HCT116 (cell line): ENCODE results near the gene UBTD1. TPM values are rescaled to one million over a fixed set of nuclear protein-coding genes. Genes with fewer than 3 reads are reported as not detected.

ENCODE experiments used
- ATAC-seq: fragments of 200-7000 bp; cut with Tn5 transposase; 2 replicates; pipeline ENCODE4 v1.9.1; 2020; ENCODE audit warnings: mild to moderate bottlenecking, moderate library complexity
- BruUV-seq: library from RNA; stranded (reverse); fragments of 400-500 nt; replicated peaks from 2 replicates; lab custom pipeline; 2021; lab: Mats Ljungman, UMichigan
- CTCF ChIA-PET: fragments of 300-600 bp; sonication (Branson Sonifier 250); formaldehyde crosslinking; loops from one replicate; lab custom pipeline; 2021; ENCODE audit warnings: antibody characterized with exemption; lab: Charles Lee
- POLR2A ChIA-PET: fragments of 300-600, 350-600 bp; sonication (Branson Sonifier 250); formaldehyde crosslinking; loops from one replicate; lab custom pipeline; 2021; ENCODE audit warnings: antibody characterized with exemption; lab: Charles Lee
- RAD21 ChIA-PET, 2 experiments: fragments of 300-600 bp; sonication (Branson Sonifier 250); formaldehyde crosslinking; loops; one replicate each; lab custom pipeline; 2023; ENCODE audit warnings: low total read pairs in 2 of 2; ENCODE audit not compliant: uncharacterized antibody in 2 of 2, unreplicated experiment in 2 of 2, low non-redundant PET in 1 of 2; lab: Charles Lee
- DNase-seq: peaks from one replicate; pipeline ENCODE4 v3.0.0-alpha.2; 2010; ENCODE audit warnings: low read depth, low spot score
- H2AFZ ChIP-seq: fragments of 200-600 bp; shearing (Covaris generic), sonication (generic); 2 replicates; pipeline ENCODE4 v1.6.1; 2017; ENCODE audit warnings: low read depth, mixed run types, mixed read lengths, antibody characterized with exemption, low read length; ENCODE audit not compliant: poor library complexity, severe bottlenecking
- H3K27ac ChIP-seq: 2 replicates; pipeline ENCODE4 v1.5.1; 2012; ENCODE audit warnings: low read depth, low read length
- H3K27me3 ChIP-seq: fragments of 200-600 bp; sonication (generic); 2 replicates; pipeline ENCODE4 v1.6.1; 2016; ENCODE audit warnings: mixed run types, low read length, mixed read lengths; ENCODE audit not compliant: insufficient read depth
- H3K36me3 ChIP-seq, 2 experiments: fragments of 200-500 bp in 1 of 2; fragments of 200-600 bp in 1 of 2; sonication (Bioruptor generic) in 1 of 2; sonication (generic) in 1 of 2; 2 replicates each; pipeline versions ENCODE4 v1.5.1 to v1.6.1; 2014 to 2016; ENCODE audit warnings: low read length in 2 of 2, inconsistent platforms in 1 of 2, mixed read lengths in 1 of 2, mixed run types in 1 of 2; ENCODE audit not compliant: insufficient read depth in 2 of 2, control insufficient read depth in 1 of 2
- H3K4me1 ChIP-seq, 2 experiments: fragments of 200-600 bp in 1 of 2; sonication (generic) in 1 of 2; 2 replicates each; pipeline versions ENCODE4 v1.5.1 to v1.6.1; 2012 to 2017; ENCODE audit warnings: low read length in 2 of 2, inconsistent platforms in 1 of 2, mild to moderate bottlenecking in 1 of 2, mixed read lengths in 1 of 2, mixed run types in 1 of 2, moderate library complexity in 1 of 2; ENCODE audit not compliant: insufficient read depth in 2 of 2, control insufficient read depth in 1 of 2
- H3K4me2 ChIP-seq: fragments of 200-600 bp; sonication (generic); 2 replicates; pipeline ENCODE4 v1.6.1; 2017; ENCODE audit warnings: mixed run types, low read length, mixed read lengths
- H3K4me3 ChIP-seq, 2 experiments: fragments of 200-600 bp in 1 of 2; sonication (generic) in 1 of 2; replicated peaks in 1 of 2; 2 replicates each; pipeline ENCODE4 v1.5.1; 2011 to 2016; ENCODE audit warnings: low read length in 2 of 2, control low read depth in 1 of 2, low read depth in 1 of 2, mild to moderate bottlenecking in 1 of 2, mixed read lengths in 1 of 2, mixed run types in 1 of 2
- H3K79me2 ChIP-seq: fragments of 200-600 bp; sonication (generic); 2 replicates; pipeline ENCODE4 v1.6.1; 2017; ENCODE audit warnings: mild to moderate bottlenecking, mixed run types, low read length, moderate library complexity, mixed read lengths; ENCODE audit not compliant: insufficient read depth
- H3K9ac ChIP-seq: fragments of 200-600 bp; sonication (generic); 2 replicates; pipeline ENCODE4 v1.6.1; 2016; ENCODE audit warnings: low read length, mixed read lengths
- H3K9me2 ChIP-seq: fragments of 200-600 bp; sonication (generic), shearing (Covaris generic); 2 replicates; pipeline ENCODE4 v1.6.1; 2017; ENCODE audit warnings: mixed run types, mild to moderate bottlenecking, moderate library complexity; ENCODE audit not compliant: insufficient read depth
- H3K9me3 ChIP-seq, 2 experiments: fragments of 200-500 bp in 1 of 2; fragments of 200-600 bp in 1 of 2; sonication (Bioruptor generic) in 1 of 2; sonication (generic) in 1 of 2; 2 replicates each; pipeline ENCODE4 v1.6.1; 2014 to 2017; ENCODE audit warnings: low read length in 2 of 2, mixed read lengths in 2 of 2, inconsistent platforms in 1 of 2, low read depth in 1 of 2, mild to moderate bottlenecking in 1 of 2, mixed run types in 1 of 2, moderate library complexity in 1 of 2; ENCODE audit not compliant: control insufficient read depth in 1 of 2, insufficient read depth in 1 of 2
- H4K20me1 ChIP-seq: fragments of 200-600 bp; sonication (generic), shearing (Covaris generic); 2 replicates; pipeline ENCODE4 v1.6.1; 2017; ENCODE audit warnings: mixed run types, mild to moderate bottlenecking, moderate library complexity; ENCODE audit not compliant: insufficient read depth
- ATF3 ChIP-seq: IDR thresholded peaks from 2 replicates; pipeline ENCODE4 v1.6.1; 2012
- CTCF ChIP-seq, 3 experiments: fragments of 200-600 bp in 1 of 3; sonication (generic) in 1 of 3; IDR thresholded peaks in 2 of 3; conservative IDR thresholded peaks in 1 of 3; 2 replicates each; pipeline ENCODE4 v1.5.1; 2012 to 2017; ENCODE audit warnings: low read depth in 2 of 3, low read length in 2 of 3, antibody characterized with exemption in 1 of 3, borderline replicate concordance in 1 of 3, control low read depth in 1 of 3, mild to moderate bottlenecking in 1 of 3, mixed read lengths in 1 of 3, mixed run types in 1 of 3, moderate library complexity in 1 of 3; ENCODE audit not compliant: insufficient read depth in 1 of 3
- EZH2 ChIP-seq: fragments of 200-600 bp; sonication (generic); IDR thresholded peaks from 2 replicates; pipeline ENCODE4 v1.6.1; 2017; ENCODE audit warnings: antibody characterized with exemption, mixed run types
- EZH2phosphoT487 ChIP-seq: fragments of 200-600 bp; IDR thresholded peaks from 2 replicates; pipeline ENCODE4 v1.6.1; 2018; ENCODE audit warnings: antibody characterized with exemption, borderline replicate concordance
- JUND ChIP-seq: IDR thresholded peaks from 2 replicates; pipeline ENCODE4 v1.6.1; 2012
- MAX ChIP-seq: IDR thresholded peaks from 2 replicates; pipeline ENCODE4 v1.6.1; 2012
- POLR2A ChIP-seq: IDR thresholded peaks from 2 replicates; pipeline ENCODE4 v1.7.0; 2011; ENCODE audit warnings: borderline replicate concordance; ENCODE audit not compliant: insufficient read depth, insufficient read length; ENCODE audit errors: extremely low read depth
- POLR2AphosphoS5 ChIP-seq: IDR thresholded peaks from 2 replicates; pipeline ENCODE4 v1.6.1; 2011; ENCODE audit warnings: mild to moderate bottlenecking, low read depth, low read length, moderate library complexity
- YY1 ChIP-seq: IDR thresholded peaks from 2 replicates; pipeline ENCODE4 v1.6.1; 2011; ENCODE audit warnings: low read length, low read depth, moderate library complexity, mild to moderate bottlenecking; ENCODE audit not compliant: insufficient replicate concordance; ENCODE audit errors: extremely low read depth
- ZFX ChIP-seq: fragments of 450-650 bp; IDR thresholded peaks from 2 replicates; pipeline ENCODE4 v1.6.1; 2017
- intact Hi-C: fragments of 100-400 bp; cut with micrococcal nuclease; formaldehyde crosslinking; loops from 2 replicates; pipeline ENCODE4 v1.10.0; 2022
- total RNA-seq: library from RNA; stranded (reverse); gene quantifications from one replicate; pipeline ENCODE4 v1.2.1, GENCODE V29; 2021; ENCODE audit not compliant: unreplicated experiment
- TF ChIP-seq, protein P1 (sequence below): IDR thresholded peaks from 2 replicates; pipeline ENCODE4 v1.6.1; 2012; ENCODE audit warnings: low read depth

UBTD1 gene
- total RNA-seq, 1 experiment from 2014 or later = 12.8 TPM

GRCh38 chr10:97618285-97618684, 119.6 kb downstream of the UBTD1 start:
- Histone ChIP-seq H3K4me3 (no peak overlapping the region), H3K27ac (no peak overlapping the region), H3K36me3 (no peaks in the 10 kb centered on the region), H4K20me1 (no peaks in the 10 kb centered on the region), H3K27me3 (no peaks in the 10 kb centered on the region), H3K9me2 (no peaks in the 10 kb centered on the region), H2AFZ (no peak overlapping the region), H3K9ac (no peak overlapping the region), H3K9me3 (no peaks in the 10 kb centered on the region), H3K79me2 (no peaks in the 10 kb centered on the region), H3K4me2 (no peak overlapping the region), H3K4me1 (peaks cover 0 to 3% of the 10 kb centered on the region in 2 experiments; a peak in 1 of 4 replicates)
- CTCF ChIA-PET = interaction anchor here (1.9 kb wide), 1 partner anchor 46 kb away, joined by 6 read pairs; the partner anchor contains the start of gene ANKRD2
- RAD21 ChIA-PET = no interaction called here
- TF ChIP-seq POLR2AphosphoS5 = no peak
- TF ChIP-seq EZH2 = no peak
- TF ChIP-seq, protein P1, sequence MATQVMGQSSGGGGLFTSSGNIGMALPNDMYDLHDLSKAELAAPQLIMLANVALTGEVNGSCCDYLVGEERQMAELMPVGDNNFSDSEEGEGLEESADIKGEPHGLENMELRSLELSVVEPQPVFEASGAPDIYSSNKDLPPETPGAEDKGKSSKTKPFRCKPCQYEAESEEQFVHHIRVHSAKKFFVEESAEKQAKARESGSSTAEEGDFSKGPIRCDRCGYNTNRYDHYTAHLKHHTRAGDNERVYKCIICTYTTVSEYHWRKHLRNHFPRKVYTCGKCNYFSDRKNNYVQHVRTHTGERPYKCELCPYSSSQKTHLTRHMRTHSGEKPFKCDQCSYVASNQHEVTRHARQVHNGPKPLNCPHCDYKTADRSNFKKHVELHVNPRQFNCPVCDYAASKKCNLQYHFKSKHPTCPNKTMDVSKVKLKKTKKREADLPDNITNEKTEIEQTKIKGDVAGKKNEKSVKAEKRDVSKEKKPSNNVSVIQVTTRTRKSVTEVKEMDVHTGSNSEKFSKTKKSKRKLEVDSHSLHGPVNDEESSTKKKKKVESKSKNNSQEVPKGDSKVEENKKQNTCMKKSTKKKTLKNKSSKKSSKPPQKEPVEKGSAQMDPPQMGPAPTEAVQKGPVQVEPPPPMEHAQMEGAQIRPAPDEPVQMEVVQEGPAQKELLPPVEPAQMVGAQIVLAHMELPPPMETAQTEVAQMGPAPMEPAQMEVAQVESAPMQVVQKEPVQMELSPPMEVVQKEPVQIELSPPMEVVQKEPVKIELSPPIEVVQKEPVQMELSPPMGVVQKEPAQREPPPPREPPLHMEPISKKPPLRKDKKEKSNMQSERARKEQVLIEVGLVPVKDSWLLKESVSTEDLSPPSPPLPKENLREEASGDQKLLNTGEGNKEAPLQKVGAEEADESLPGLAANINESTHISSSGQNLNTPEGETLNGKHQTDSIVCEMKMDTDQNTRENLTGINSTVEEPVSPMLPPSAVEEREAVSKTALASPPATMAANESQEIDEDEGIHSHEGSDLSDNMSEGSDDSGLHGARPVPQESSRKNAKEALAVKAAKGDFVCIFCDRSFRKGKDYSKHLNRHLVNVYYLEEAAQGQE = no peak
- TF ChIP-seq POLR2A = no peak
- TF ChIP-seq ZFX = no peak
- no peak for ATAC-seq
- POLR2A ChIA-PET = interaction anchor here (0.8 kb wide), 1 partner anchor 20 kb away, joined by 3 read pairs; no protein-coding TSS in a partner anchor
- BruUV-seq = no TSS peak
- intact Hi-C loops = no loop called here
- no peak for DNase-seq

DNA sequence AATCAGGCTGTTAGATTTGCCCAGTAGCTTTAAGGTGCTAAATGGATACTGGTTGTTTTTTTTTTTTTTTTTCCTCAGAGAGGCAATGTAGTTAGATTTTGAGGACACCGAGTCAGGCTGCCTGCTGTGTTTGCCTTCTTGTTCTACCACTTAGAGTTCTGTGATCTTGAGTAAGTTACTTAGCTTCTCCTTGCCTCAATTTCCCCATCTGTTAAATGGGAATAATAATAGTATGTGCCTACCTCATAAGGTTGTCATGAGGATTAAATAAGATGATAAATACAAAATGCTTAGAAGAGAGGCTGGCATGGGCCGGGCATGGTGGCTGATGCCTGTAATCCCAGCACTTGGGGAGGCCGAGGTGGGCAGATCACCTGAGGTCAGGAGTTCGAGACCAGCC, 120.0 kb downstream of the UBTD1 start:
- POLR2A ChIA-PET = interaction anchor here (0.8 kb wide), 1 partner anchor 20 kb away, joined by 3 read pairs; no protein-coding TSS in a partner anchor
- intact Hi-C loops = no loop called here
- no TSS peak for BruUV-seq

More for the DNA sequence above, 120.0 kb downstream of the UBTD1 start:
- ChIA-PET RAD21 (no interaction called here), CTCF (no interaction called here)
- no peak for DNase-seq
- Histone ChIP-seq H3K36me3 (no peaks in the 10 kb centered on the region), H4K20me1 (no peaks in the 10 kb centered on the region), H3K4me3 (no peak overlapping the region), H3K79me2 (no peaks in the 10 kb centered on the region), H3K27me3 (no peaks in the 10 kb centered on the region), H3K9me2 (no peaks in the 10 kb centered on the region), H3K27ac (no peak overlapping the region), H3K4me2 (no peak overlapping the region), H3K9me3 (no peaks in the 10 kb centered on the region), H3K4me1 (peaks cover 0 to 3% of the 10 kb centered on the region in 2 experiments; a peak in 1 of 4 replicates)
- TF ChIP-seq EZH2phosphoT487 (no peak), CTCF (IDR thresholded peaks at IDR 0.05 in 2 of 3, conservative IDR thresholded peaks at IDR 0.05 in 1 of 3; ENCODE audit: borderline replicate concordance in 1 of 3, insufficient read depth in 1 of 3, low read depth in 2 of 3, low read length in 2 of 3) (no peak), POLR2AphosphoS5 (no peak), EZH2 (no peak), MAX (no peak), YY1 (no peak), ATF3 (no peak), JUND (no peak)
- TF ChIP-seq, all 23 proteins: peak for 0
- ATAC-seq = no peak
- H2AFZ ChIP-seq = no peak overlapping the region
- no peak overlapping the region for H3K9ac ChIP-seq
